Measurements from ENCODE around the gene RGS7.
A peak's percentile ranks its signal among the peaks of the same experiment; 100 is the strongest.

Gene RGS7

GRCh38 chr1:241240069-241240468 lies 116.9 kb downstream of the RGS7 start:
- no peak overlapping the region for H2BK120ac ChIP-seq (ENCODE audit: low read depth, low read length)
- H3K4me3 ChIP-seq (ENCODE audit: low read length in 2 of 2): no peak overlapping the region
- H3K14ac ChIP-seq (ENCODE audit: low read length): no peak overlapping the region
- no CpG with 5 or more reads among the region's 5 CpGs for WGBS, 2 donors (ENCODE audit: extremely low coverage in 2 of 2, insufficient read length in 2 of 2, insufficient replicate concordance in 1 of 2)
- no peak overlapping the region for H3K4me2 ChIP-seq (ENCODE audit: insufficient read depth, low read length, poor library complexity, severe bottlenecking)
- no peak overlapping the region for H3K9ac ChIP-seq (ENCODE audit: low read depth, low read length, poor library complexity)
- no peak overlapping the region for H2BK15ac ChIP-seq (ENCODE audit: low read length)
- no peak overlapping the region for H3K27ac ChIP-seq (replicated peaks; ENCODE audit: low read length)
- H3K27me3 ChIP-seq (ENCODE audit: control insufficient read depth in 3 of 3, insufficient read depth in 3 of 3, low read depth in 1 of 3, low read length in 3 of 3): no peaks in the 10 kb centered on the region
- no peaks in the 10 kb centered on the region for H3K79me1 ChIP-seq (ENCODE audit: low read depth, low read length)
- H4K91ac ChIP-seq (ENCODE audit: low read depth, low read length, poor library complexity): no peak overlapping the region
- no peaks in the 10 kb centered on the region for H3K9me3 ChIP-seq (replicated peaks in 1 of 2; ENCODE audit: control insufficient read depth in 2 of 2, insufficient read depth in 1 of 2, low read depth in 1 of 2, low read length in 2 of 2)
- H3K4ac ChIP-seq (ENCODE audit: low read length): no peak overlapping the region
- H2BK12ac ChIP-seq (ENCODE audit: low read length): no peak overlapping the region
- DNase-seq (ENCODE audit: low spot score): no peak
- H3K18ac ChIP-seq (ENCODE audit: low read length): no peak overlapping the region
- no peak overlapping the region for H2AK5ac ChIP-seq (ENCODE audit: low read depth, low read length)
- no peak overlapping the region for H2BK5ac ChIP-seq (ENCODE audit: low read length)
- H4K8ac ChIP-seq (ENCODE audit: low read depth, low read length): no peak overlapping the region
- no peak overlapping the region for H2AFZ ChIP-seq (ENCODE audit: low read length)
- no peaks in the 10 kb centered on the region for H3K36me3 ChIP-seq (replicated peaks in 1 of 2; ENCODE audit: control insufficient read depth in 2 of 2, insufficient read depth in 2 of 2, low read length in 2 of 2)
- H3K23ac ChIP-seq (ENCODE audit: low read depth, low read length, poor library complexity): no peak overlapping the region
- H3K4me1 ChIP-seq (ENCODE audit: control insufficient read depth in 2 of 2, insufficient read depth in 1 of 2, low read depth in 1 of 2, low read length in 2 of 2): no peaks in the 10 kb centered on the region

DNA sequence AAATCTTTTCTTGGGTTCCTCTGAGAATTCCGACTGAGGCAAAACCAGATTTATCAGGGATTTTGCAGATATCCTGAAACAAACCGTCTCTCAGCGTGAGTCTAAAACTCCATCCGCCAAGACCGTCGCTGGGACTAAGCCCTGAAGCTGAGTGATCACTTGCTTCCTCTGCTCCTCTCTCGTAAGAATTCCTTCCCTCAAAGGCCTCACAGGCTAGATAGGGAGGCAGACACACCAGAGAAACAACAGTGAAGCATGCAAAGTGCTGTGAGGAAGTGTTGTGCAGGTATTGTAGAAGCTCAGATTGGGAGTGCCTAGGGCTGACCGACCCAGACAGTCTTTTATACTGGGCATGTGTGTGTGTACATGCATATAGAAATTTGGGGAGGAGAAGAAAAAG lies 119.1 kb downstream of the RGS7 start:
- no peak for DNase-seq (ENCODE audit: low spot score)
- Histone ChIP-seq H2AK5ac (ENCODE audit: low read depth, low read length) (no peak overlapping the region), H3K9ac (ENCODE audit: low read depth, low read length, poor library complexity) (no peak overlapping the region), H3K14ac (ENCODE audit: low read length) (no peak overlapping the region), H2AFZ (ENCODE audit: low read length) (no peak overlapping the region), H3K4ac (ENCODE audit: low read length) (no peak overlapping the region), H3K36me3 (replicated peaks in 1 of 2; ENCODE audit: control insufficient read depth in 2 of 2, insufficient read depth in 2 of 2, low read length in 2 of 2) (no peaks in the 10 kb centered on the region), H3K4me3 (ENCODE audit: low read length in 2 of 2) (no peak overlapping the region), H3K79me1 (ENCODE audit: low read depth, low read length) (no peaks in the 10 kb centered on the region), H4K8ac (ENCODE audit: low read depth, low read length) (no peak overlapping the region), H3K4me2 (ENCODE audit: insufficient read depth, low read length, poor library complexity, severe bottlenecking) (no peak overlapping the region), H4K91ac (ENCODE audit: low read depth, low read length, poor library complexity) (no peak overlapping the region), H3K18ac (ENCODE audit: low read length) (no peak overlapping the region), H2BK5ac (ENCODE audit: low read length) (no peak overlapping the region), H2BK15ac (ENCODE audit: low read length) (no peak overlapping the region), H2BK120ac (ENCODE audit: low read depth, low read length) (no peak overlapping the region), H3K23ac (ENCODE audit: low read depth, low read length, poor library complexity) (no peak overlapping the region), H3K9me3 (replicated peaks in 1 of 2; ENCODE audit: control insufficient read depth in 2 of 2, insufficient read depth in 1 of 2, low read depth in 1 of 2, low read length in 2 of 2) (no peaks in the 10 kb centered on the region), H3K27me3 (ENCODE audit: control insufficient read depth in 3 of 3, insufficient read depth in 3 of 3, low read depth in 1 of 3, low read length in 3 of 3) (no peaks in the 10 kb centered on the region), H3K27ac (replicated peaks; ENCODE audit: low read length) (no peak overlapping the region), H3K4me1 (ENCODE audit: control insufficient read depth in 2 of 2, insufficient read depth in 1 of 2, low read depth in 1 of 2, low read length in 2 of 2) (no peaks in the 10 kb centered on the region), H2BK12ac (ENCODE audit: low read length) (no peak overlapping the region)
- whole genome bisulfite sequencing, 2 donors (ENCODE audit: extremely low coverage in 2 of 2, insufficient read length in 2 of 2, insufficient replicate concordance in 1 of 2): no CpG with 5 or more reads among the region's 8 CpGs

- Histone ChIP-seq H2AFZ (ENCODE audit: low read length) (no peak overlapping the region), H3K4me3 (ENCODE audit: low read length in 2 of 2) (no peak overlapping the region), H3K4me1 (ENCODE audit: control insufficient read depth in 2 of 2, insufficient read depth in 1 of 2, low read depth in 1 of 2, low read length in 2 of 2) (no peaks in the 10 kb centered on the region), H3K9ac (ENCODE audit: low read depth, low read length, poor library complexity) (no peak overlapping the region), H3K9me3 (replicated peaks in 1 of 2; ENCODE audit: control insufficient read depth in 2 of 2, insufficient read depth in 1 of 2, low read depth in 1 of 2, low read length in 2 of 2) (no peaks in the 10 kb centered on the region), H3K27ac (replicated peaks; ENCODE audit: low read length) (no peak overlapping the region), H2AK5ac (ENCODE audit: low read depth, low read length) (no peak overlapping the region), H2BK12ac (ENCODE audit: low read length) (no peak overlapping the region), H2BK5ac (ENCODE audit: low read length) (no peak overlapping the region), H3K27me3 (ENCODE audit: control insufficient read depth in 3 of 3, insufficient read depth in 3 of 3, low read depth in 1 of 3, low read length in 3 of 3) (no peaks in the 10 kb centered on the region), H3K36me3 (replicated peaks in 1 of 2; ENCODE audit: control insufficient read depth in 2 of 2, insufficient read depth in 2 of 2, low read length in 2 of 2) (no peaks in the 10 kb centered on the region), H3K23ac (ENCODE audit: low read depth, low read length, poor library complexity) (no peak overlapping the region), H2BK15ac (ENCODE audit: low read length) (no peak overlapping the region), H2BK120ac (ENCODE audit: low read depth, low read length) (no peak overlapping the region), H3K4me2 (ENCODE audit: insufficient read depth, low read length, poor library complexity, severe bottlenecking) (no peak overlapping the region), H3K4ac (ENCODE audit: low read length) (no peak overlapping the region), H3K18ac (ENCODE audit: low read length) (no peak overlapping the region), H4K8ac (ENCODE audit: low read depth, low read length) (no peak overlapping the region), H3K14ac (ENCODE audit: low read length) (no peak overlapping the region), H3K79me1 (ENCODE audit: low read depth, low read length) (no peaks in the 10 kb centered on the region), H4K91ac (ENCODE audit: low read depth, low read length, poor library complexity) (no peak overlapping the region)
- peak; percentile 9 for DNase-seq (ENCODE audit: low spot score)
- WGBS, 2 donors (ENCODE audit: extremely low coverage in 2 of 2, insufficient read length in 2 of 2, insufficient replicate concordance in 1 of 2): no CpG with 5 or more reads among the region's 2 CpGs
Measured at GRCh38 chr1:241235256-241235897, 121.6 kb downstream of the RGS7 start.

- no peak overlapping the region for H2BK15ac ChIP-seq (ENCODE audit: low read length)
- no peak overlapping the region for H4K91ac ChIP-seq (ENCODE audit: low read depth, low read length, poor library complexity)
- H3K27me3 ChIP-seq (ENCODE audit: control insufficient read depth in 3 of 3, insufficient read depth in 3 of 3, low read depth in 1 of 3, low read length in 3 of 3): no peaks in the 10 kb centered on the region
- no peak overlapping the region for H3K18ac ChIP-seq (ENCODE audit: low read length)
- no peaks in the 10 kb centered on the region for H3K9me3 ChIP-seq (replicated peaks in 1 of 2; ENCODE audit: control insufficient read depth in 2 of 2, insufficient read depth in 1 of 2, low read depth in 1 of 2, low read length in 2 of 2)
- no peaks in the 10 kb centered on the region for H3K79me1 ChIP-seq (ENCODE audit: low read depth, low read length)
- no peaks in the 10 kb centered on the region for H3K36me3 ChIP-seq (replicated peaks in 1 of 2; ENCODE audit: control insufficient read depth in 2 of 2, insufficient read depth in 2 of 2, low read length in 2 of 2)
- no peak overlapping the region for H2BK5ac ChIP-seq (ENCODE audit: low read length)
- no peak overlapping the region for H3K9ac ChIP-seq (ENCODE audit: low read depth, low read length, poor library complexity)
- no peak overlapping the region for H3K23ac ChIP-seq (ENCODE audit: low read depth, low read length, poor library complexity)
- WGBS, 2 donors (ENCODE audit: extremely low coverage in 2 of 2, insufficient read length in 2 of 2, insufficient replicate concordance in 1 of 2): no CpG with 5 or more reads among the region's 5 CpGs
- no peak overlapping the region for H3K27ac ChIP-seq (replicated peaks; ENCODE audit: low read length)
- H2AFZ ChIP-seq (ENCODE audit: low read length): no peak overlapping the region
- H3K4me2 ChIP-seq (ENCODE audit: insufficient read depth, low read length, poor library complexity, severe bottlenecking): no peak overlapping the region
- no peak overlapping the region for H2AK5ac ChIP-seq (ENCODE audit: low read depth, low read length)
- H3K4ac ChIP-seq (ENCODE audit: low read length): no peak overlapping the region
- no peak overlapping the region for H2BK120ac ChIP-seq (ENCODE audit: low read depth, low read length)
- H2BK12ac ChIP-seq (ENCODE audit: low read length): no peak overlapping the region
- no peak overlapping the region for H3K14ac ChIP-seq (ENCODE audit: low read length)
- no peaks in the 10 kb centered on the region for H3K4me1 ChIP-seq (ENCODE audit: control insufficient read depth in 2 of 2, insufficient read depth in 1 of 2, low read depth in 1 of 2, low read length in 2 of 2)
- H3K4me3 ChIP-seq (ENCODE audit: low read length in 2 of 2): no peak overlapping the region
- DNase-seq (ENCODE audit: low spot score): no peak
- no peak overlapping the region for H4K8ac ChIP-seq (ENCODE audit: low read depth, low read length)
Measured at GRCh38 chr1:241229711-241230110, 127.3 kb downstream of the RGS7 start.
